ENCODE data around the gene KCTD1.

Gene KCTD1

DNA sequence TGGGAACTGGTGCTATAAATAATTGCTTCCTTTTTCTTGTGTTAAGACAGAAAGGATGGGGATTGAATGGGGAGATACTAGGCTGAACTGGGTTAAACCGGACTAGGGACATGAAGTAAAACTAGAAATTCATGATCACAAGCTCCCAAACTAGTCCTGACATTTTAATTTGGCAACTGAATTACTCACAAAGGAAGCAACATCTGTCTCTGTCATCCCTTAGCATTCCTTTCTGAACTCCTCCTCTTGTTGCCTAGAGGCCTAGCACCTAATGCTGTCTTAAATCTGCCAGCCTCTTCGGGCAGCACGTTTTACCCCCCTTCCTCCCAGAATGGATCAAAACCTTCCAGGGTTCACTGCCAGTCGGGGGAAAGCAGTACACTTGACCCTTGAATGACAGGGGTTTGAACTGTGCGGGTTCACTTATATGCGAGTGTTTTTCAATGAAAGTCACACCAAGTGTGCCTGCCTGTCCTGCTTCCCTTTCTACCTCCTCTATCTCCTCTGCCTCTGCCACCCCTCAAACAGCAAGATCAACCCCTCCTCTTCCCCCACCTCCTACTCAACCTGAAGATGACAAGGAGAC lies 8.2 kb downstream of the KCTD1 start:
- H3K4me1 Mint-ChIP-seq (ENCODE audit: low read depth): peaks cover 17% of the 10 kb centered on the region
- no peak for DNase-seq
- no peaks in the 10 kb centered on the region for H3K27me3 Mint-ChIP-seq
- H3K36me3 Mint-ChIP-seq (ENCODE audit: low read depth): no peaks in the 10 kb centered on the region
- no peak overlapping the region for H3K4me3 Mint-ChIP-seq
- H3K27ac Mint-ChIP-seq: no peak overlapping the region
- H3K9me3 Mint-ChIP-seq: no peaks in the 10 kb centered on the region

DNA sequence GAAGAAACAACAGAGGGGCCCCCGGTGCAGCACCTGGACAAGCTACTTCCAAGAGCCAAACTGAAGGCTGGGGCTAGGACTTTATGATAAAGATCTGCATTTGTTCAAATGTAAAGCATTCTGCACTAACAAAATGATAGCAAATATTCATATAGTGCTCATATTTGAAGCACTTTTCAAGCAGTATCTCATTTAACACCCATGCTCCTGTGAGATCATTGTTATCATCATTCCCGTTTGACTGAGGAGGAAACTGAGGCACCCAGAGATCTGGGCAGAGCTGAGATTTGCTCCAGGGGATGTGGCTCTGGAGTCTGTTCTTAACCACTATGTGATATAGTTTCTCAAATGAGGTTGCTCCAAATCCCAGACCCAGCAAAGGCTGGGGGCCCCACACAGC lies 9.8 kb downstream of the KCTD1 start:
- H3K4me1 Mint-ChIP-seq (ENCODE audit: low read depth): peaks cover 6% of the 10 kb centered on the region
- H3K36me3 Mint-ChIP-seq (ENCODE audit: low read depth): no peaks in the 10 kb centered on the region
- H3K27me3 Mint-ChIP-seq: no peaks in the 10 kb centered on the region
- H3K9me3 Mint-ChIP-seq: no peaks in the 10 kb centered on the region
- DNase-seq: no peak
- no peak overlapping the region for H3K27ac Mint-ChIP-seq
- no peak overlapping the region for H3K4me3 Mint-ChIP-seq

DNA sequence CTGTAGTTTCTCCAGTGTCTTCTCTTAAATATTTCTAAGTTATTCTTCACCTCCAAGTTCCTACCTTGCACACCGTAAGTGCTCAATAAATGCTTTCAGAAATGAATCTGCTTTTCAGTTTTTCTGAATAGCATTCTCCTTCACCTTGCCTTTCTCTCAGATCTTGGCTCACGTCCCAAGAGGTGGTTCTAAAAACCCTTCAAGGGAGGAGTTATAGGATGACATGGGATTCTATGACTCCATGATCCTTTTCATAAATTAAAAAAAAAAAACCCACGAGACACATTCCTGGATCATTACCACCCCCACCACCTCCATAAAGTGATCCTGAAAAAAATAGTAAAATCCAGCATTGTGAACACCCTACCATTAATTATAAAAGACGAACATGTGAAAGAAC lies 11.7 kb downstream of the KCTD1 start:
- Mint-ChIP-seq H3K36me3 (ENCODE audit: low read depth) (no peaks in the 10 kb centered on the region), H3K27ac (no peak overlapping the region), H3K4me1 (ENCODE audit: low read depth) (peaks cover 3% of the 10 kb centered on the region), H3K27me3 (no peaks in the 10 kb centered on the region), H3K4me3 (no peak overlapping the region), H3K9me3 (no peaks in the 10 kb centered on the region)
- no peak for DNase-seq

GRCh38 chr18:26536032-26536431 lies 12.3 kb downstream of the KCTD1 start:
- H3K27me3 Mint-ChIP-seq: no peaks in the 10 kb centered on the region
- H3K4me3 Mint-ChIP-seq: no peak overlapping the region
- no peaks in the 10 kb centered on the region for H3K9me3 Mint-ChIP-seq
- no peak for DNase-seq
- H3K4me1 Mint-ChIP-seq (ENCODE audit: low read depth): peaks cover 3% of the 10 kb centered on the region
- H3K27ac Mint-ChIP-seq: no peak overlapping the region
- no peaks in the 10 kb centered on the region for H3K36me3 Mint-ChIP-seq (ENCODE audit: low read depth)

- Mint-ChIP-seq H3K4me1 (ENCODE audit: low read depth) (peaks cover 3% of the 10 kb centered on the region), H3K9me3 (no peaks in the 10 kb centered on the region), H3K27me3 (no peaks in the 10 kb centered on the region), H3K4me3 (no peak overlapping the region), H3K36me3 (ENCODE audit: low read depth) (no peaks in the 10 kb centered on the region), H3K27ac (no peak overlapping the region)
- no peak for DNase-seq
Observed at GRCh38 chr18:26535630-26536029, 12.7 kb downstream of the KCTD1 start.

DNA sequence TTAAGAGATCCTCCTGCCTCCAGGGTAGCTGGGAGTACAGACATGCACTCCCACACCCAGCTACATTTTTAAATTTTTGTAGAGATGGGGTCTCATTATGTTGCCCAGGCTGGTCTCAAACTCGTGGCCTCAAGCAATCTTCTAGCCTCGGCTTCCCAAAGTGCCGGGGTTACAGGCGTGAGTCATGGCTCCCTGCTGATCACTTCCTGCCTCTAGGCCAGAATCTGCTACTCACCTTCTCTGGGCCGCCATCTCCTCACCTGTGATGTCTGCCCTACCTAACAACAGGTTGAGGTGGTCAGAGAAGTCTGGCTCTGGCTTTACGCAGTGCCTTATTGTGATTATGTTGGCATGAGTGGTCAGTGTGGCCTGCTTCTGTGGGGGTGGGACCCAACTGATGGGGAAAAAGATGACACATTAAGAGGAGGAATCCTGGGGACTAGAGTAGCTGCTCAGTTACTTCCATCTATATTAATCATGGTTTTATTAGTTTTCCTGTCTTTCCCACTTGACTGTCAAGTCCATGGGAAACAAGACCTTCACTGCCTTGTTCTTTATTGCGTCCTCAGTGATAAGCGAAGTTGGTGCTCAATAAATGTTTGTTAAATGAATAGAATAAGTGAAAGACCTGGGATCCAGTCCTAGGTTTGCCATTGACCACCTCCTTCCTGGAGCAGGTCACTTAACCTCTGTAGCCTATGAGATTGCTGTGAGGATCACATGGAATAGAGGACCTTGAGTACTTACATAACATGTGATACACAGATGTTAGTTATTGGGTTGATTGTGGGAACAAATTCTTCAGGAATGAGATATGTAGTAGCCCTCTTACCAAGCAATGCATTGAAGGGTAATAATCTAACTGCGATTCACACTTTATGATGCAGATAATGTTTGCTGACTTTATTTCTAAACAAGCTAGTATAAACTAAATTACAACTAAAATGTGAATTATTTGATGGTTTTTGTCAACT lies 15.7 kb downstream of the KCTD1 start:
- no peak overlapping the region for H3K27ac Mint-ChIP-seq
- no peak overlapping the region for H3K4me3 Mint-ChIP-seq
- no peak for DNase-seq
- H3K4me1 Mint-ChIP-seq (ENCODE audit: low read depth): peaks cover 3% of the 10 kb centered on the region
- no peaks in the 10 kb centered on the region for H3K27me3 Mint-ChIP-seq
- no peaks in the 10 kb centered on the region for H3K36me3 Mint-ChIP-seq (ENCODE audit: low read depth)
- H3K9me3 Mint-ChIP-seq: no peaks in the 10 kb centered on the region

- Mint-ChIP-seq H3K36me3 (ENCODE audit: low read depth) (no peaks in the 10 kb centered on the region), H3K4me3 (no peak overlapping the region), H3K9me3 (no peaks in the 10 kb centered on the region)
Observed at GRCh38 chr18:26531605-26532298, 16.6 kb downstream of the KCTD1 start.

DNA sequence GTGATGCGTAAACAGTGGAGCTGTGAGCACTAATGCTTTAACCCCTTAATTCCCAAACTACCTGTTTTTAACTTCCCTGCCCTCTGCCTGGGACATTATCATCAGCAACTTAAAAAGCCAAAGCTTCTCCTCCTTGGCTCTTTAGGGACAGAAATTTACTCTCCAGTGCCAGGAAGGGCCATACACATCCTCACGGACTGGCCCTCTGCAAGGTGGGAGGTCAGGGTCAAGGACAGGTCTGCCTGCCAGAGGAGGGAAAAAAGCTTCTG lies 21.5 kb downstream of the KCTD1 start:
- no peaks in the 10 kb centered on the region for H3K4me1 Mint-ChIP-seq (ENCODE audit: low read depth)
- DNase-seq: no peak
- H3K27me3 Mint-ChIP-seq: no peaks in the 10 kb centered on the region
- no peak overlapping the region for H3K4me3 Mint-ChIP-seq
- H3K9me3 Mint-ChIP-seq: no peaks in the 10 kb centered on the region
- no peaks in the 10 kb centered on the region for H3K36me3 Mint-ChIP-seq (ENCODE audit: low read depth)
- no peak overlapping the region for H3K27ac Mint-ChIP-seq

More at GRCh38 chr18:26531605-26532298, 16.6 kb downstream of the KCTD1 start:
- H3K27ac Mint-ChIP-seq: no peak overlapping the region
- H3K4me1 Mint-ChIP-seq (ENCODE audit: low read depth): peaks cover 3% of the 10 kb centered on the region
- no peaks in the 10 kb centered on the region for H3K27me3 Mint-ChIP-seq
- no peak for DNase-seq

DNA sequence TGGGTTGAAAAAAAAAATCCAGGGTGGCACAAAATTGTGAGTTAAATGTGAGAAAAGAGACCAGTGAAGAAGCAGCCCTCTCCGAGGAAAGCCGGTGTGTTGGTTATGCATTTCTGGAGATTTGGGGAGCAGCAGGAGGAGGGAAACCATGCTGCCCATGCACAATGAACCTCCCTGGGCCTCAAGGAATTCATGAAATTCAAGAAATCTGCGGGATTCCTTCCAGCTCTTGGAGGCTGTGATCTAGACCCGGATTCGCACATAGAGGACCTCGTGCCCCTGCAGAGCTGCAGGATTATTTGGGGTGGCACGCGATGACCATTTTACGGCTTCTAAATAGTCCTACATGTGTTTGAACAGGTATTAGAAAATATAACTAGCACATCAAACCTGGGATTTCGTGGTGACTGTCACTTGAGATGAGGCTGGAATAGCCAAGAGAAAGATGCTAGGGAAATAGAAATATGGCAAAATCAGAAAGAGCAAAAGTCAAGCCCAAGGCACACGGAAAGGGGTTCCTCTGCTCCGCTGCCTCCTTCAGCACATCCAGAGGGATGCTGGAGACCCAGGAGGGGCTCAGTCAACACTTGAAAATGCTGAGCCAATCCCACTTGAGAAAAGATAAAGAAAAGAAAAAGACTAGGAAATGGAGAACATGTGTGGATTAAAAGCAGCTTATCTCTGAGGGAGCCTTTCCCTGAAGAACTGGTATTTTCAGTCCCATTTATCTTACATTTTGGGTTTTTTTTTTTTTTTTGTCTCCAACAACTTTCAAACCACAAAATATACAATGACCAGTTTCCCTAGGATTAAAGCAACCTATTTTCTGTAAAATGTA lies 22.0 kb downstream of the KCTD1 start:
- DNase-seq: no peak
- Mint-ChIP-seq H3K27ac (no peak overlapping the region), H3K4me3 (no peak overlapping the region), H3K4me1 (ENCODE audit: low read depth) (no peaks in the 10 kb centered on the region), H3K36me3 (ENCODE audit: low read depth) (no peaks in the 10 kb centered on the region), H3K27me3 (no peaks in the 10 kb centered on the region), H3K9me3 (no peaks in the 10 kb centered on the region)

DNA sequence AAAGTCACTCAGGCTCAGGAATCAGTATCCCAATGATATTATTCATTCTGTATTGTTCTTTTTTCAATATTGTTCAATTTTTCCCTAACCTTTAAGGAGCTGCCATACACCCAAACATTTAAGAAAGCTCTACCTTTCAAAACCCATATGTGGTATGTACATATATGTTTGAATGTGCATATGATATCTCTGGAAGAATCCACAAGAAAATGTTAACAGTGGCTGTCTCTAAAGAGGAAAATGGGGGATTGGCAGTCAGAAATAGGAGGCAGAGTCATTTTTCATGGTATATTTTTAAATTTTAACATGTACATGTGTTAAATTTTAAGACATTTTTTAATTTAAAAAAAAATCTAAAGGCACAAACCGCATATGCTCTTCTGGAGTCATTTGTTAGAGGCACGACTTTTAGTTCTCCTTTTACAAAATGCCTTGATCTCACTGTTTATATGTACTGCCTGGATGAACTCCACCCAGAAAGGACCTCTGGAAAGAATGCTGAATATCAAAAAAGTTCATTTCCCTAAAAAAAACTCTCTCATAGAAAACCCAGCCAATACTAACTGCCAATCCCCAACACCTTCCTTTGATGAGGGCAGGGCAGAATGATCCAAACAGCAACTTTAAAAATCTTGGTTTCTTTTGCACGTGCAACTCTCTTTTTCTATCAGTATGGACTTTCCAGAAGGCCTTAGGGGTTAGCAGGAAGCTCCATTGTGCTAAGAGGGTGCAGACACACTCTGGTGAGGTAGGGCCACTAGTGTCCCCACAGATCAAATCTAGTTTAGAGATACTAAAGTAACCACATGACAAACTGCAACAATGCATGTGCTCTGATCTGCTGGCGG lies 23.6 kb downstream of the KCTD1 start:
- no peak overlapping the region for H3K4me3 Mint-ChIP-seq
- no peak for DNase-seq
- no peaks in the 10 kb centered on the region for H3K27me3 Mint-ChIP-seq
- H3K27ac Mint-ChIP-seq: no peak overlapping the region
- no peaks in the 10 kb centered on the region for H3K4me1 Mint-ChIP-seq (ENCODE audit: low read depth)
- no peaks in the 10 kb centered on the region for H3K9me3 Mint-ChIP-seq
- no peaks in the 10 kb centered on the region for H3K36me3 Mint-ChIP-seq (ENCODE audit: low read depth)

DNA sequence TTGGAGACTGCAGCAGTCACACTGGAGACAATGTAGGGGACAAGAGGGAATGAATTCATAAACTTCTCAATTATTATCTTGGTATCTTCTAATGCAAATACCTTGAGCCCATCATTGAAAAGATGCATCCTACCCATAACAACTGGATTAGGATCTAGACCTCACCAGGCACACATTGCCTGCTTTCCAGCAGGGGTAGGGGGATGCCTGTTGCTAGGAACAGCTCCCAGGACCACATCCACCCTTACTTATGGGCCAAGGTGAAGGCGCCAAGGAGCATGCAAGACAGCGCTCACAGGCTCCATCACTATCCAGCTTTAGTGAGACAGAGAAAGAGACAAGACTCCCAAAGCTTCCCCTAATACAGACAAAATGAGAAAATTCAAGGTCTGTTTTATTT lies 24.4 kb downstream of the KCTD1 start:
- no peaks in the 10 kb centered on the region for H3K27me3 Mint-ChIP-seq
- no peak overlapping the region for H3K4me3 Mint-ChIP-seq
- no peaks in the 10 kb centered on the region for H3K9me3 Mint-ChIP-seq
- no peak for DNase-seq
- H3K4me1 Mint-ChIP-seq (ENCODE audit: low read depth): no peaks in the 10 kb centered on the region
- H3K27ac Mint-ChIP-seq: no peak overlapping the region
- H3K36me3 Mint-ChIP-seq (ENCODE audit: low read depth): no peaks in the 10 kb centered on the region

DNA sequence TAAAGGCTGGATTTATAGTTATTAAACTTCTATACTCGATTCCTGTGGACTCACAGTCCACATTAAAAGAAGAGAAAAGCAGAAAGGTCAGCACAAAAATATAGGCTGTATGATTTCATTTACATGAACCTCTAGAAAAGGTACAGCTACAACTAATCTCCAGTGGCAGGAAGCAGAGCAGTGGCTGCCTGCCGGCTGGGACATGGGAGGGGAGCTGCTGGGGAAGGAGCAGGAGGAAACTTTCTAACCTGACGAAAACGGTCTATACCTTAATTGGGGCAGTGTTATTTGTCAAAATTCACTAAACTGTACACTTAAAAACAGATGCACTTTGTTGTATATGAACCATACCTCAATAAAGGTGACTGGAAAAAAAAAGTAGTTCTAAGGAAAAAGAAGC lies 26.7 kb downstream of the KCTD1 start:
- H3K4me3 Mint-ChIP-seq: no peak overlapping the region
- no peak overlapping the region for H3K27ac Mint-ChIP-seq
- no peak for DNase-seq
- no peaks in the 10 kb centered on the region for H3K36me3 Mint-ChIP-seq (ENCODE audit: low read depth)
- no peaks in the 10 kb centered on the region for H3K9me3 Mint-ChIP-seq
- no peaks in the 10 kb centered on the region for H3K27me3 Mint-ChIP-seq
- H3K4me1 Mint-ChIP-seq (ENCODE audit: low read depth): no peaks in the 10 kb centered on the region

DNA sequence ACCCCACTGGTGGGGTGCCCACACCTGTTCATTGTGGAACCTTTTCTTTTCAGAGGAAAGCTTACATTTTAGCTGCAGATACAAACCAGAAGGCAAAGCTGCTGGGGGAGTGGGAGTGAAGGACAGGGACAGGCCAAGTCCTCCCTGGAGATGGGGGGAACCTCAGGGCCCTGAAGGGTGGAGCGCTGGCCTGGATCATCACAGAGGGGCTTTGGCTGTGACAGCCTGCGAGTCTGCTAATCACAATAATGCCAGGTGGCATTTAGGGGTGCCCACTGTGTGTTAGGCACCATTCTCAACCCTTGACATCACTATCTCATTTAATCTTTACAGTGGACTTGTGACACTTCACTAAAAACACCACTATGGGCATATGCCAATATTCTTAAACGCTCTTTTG lies 27.4 kb downstream of the KCTD1 start:
- no peaks in the 10 kb centered on the region for H3K4me1 Mint-ChIP-seq (ENCODE audit: low read depth)
- no peaks in the 10 kb centered on the region for H3K36me3 Mint-ChIP-seq (ENCODE audit: low read depth)
- no peaks in the 10 kb centered on the region for H3K9me3 Mint-ChIP-seq
- H3K4me3 Mint-ChIP-seq: no peak overlapping the region
- H3K27me3 Mint-ChIP-seq: no peaks in the 10 kb centered on the region
- DNase-seq: no peak
- no peak overlapping the region for H3K27ac Mint-ChIP-seq

DNA sequence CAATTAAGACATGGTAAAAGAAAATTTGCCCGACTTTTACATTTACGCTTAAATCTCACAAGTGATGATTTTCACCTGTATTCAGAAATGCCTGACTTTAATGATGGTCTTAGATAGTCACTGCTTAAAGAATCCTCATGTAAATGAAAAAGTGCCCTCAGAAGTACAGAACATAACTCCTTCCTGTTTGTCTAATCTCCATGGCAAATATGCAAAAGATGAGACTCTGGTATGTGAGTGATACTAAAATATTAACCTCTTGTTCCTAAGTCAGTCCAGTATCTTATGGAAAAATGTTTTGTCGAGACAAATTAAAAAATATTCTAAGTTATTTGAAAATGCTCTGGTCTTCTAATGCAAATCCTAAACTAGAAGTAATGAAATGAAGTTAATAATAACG lies 29.2 kb downstream of the KCTD1 start:
- Mint-ChIP-seq H3K27me3 (no peaks in the 10 kb centered on the region), H3K9me3 (no peaks in the 10 kb centered on the region), H3K36me3 (ENCODE audit: low read depth) (no peaks in the 10 kb centered on the region), H3K27ac (no peak overlapping the region), H3K4me3 (no peak overlapping the region), H3K4me1 (ENCODE audit: low read depth) (no peaks in the 10 kb centered on the region)
- no peak for DNase-seq
